ENCODE results near the gene IRF2BP2.
A peak's percentile ranks its signal among the peaks of the same experiment; 100 is the strongest.

Gene IRF2BP2

GRCh38 chr1:234556245-234556943 is 53.6 kb downstream of the IRF2BP2 start:
- Histone ChIP-seq H3K9ac (ENCODE audit: low read depth, low read length, poor library complexity) (no peak overlapping the region), H4K91ac (ENCODE audit: low read depth, low read length, poor library complexity) (no peak overlapping the region), H3K23ac (ENCODE audit: low read depth, low read length, poor library complexity) (no peak overlapping the region), H2AK5ac (ENCODE audit: low read depth, low read length) (no peak overlapping the region), H2BK120ac (ENCODE audit: low read depth, low read length) (no peak overlapping the region), H3K4me1 (ENCODE audit: control insufficient read depth in 2 of 2, insufficient read depth in 1 of 2, low read depth in 1 of 2, low read length in 2 of 2) (peaks cover 4 to 15% of the 10 kb centered on the region in 2 donors), H2BK12ac (ENCODE audit: low read length) (no peak overlapping the region), H3K4me2 (ENCODE audit: insufficient read depth, low read length, poor library complexity, severe bottlenecking) (no peak overlapping the region), H2BK15ac (ENCODE audit: low read length) (no peak overlapping the region), H2AFZ (ENCODE audit: low read length) (no peak overlapping the region), H3K27ac (replicated peaks; ENCODE audit: low read length) (no peak overlapping the region), H2BK5ac (ENCODE audit: low read length) (no peak overlapping the region), H3K18ac (ENCODE audit: low read length) (no peak overlapping the region), H3K79me1 (ENCODE audit: low read depth, low read length) (no peaks in the 10 kb centered on the region), H3K9me3 (replicated peaks in 1 of 2; ENCODE audit: control insufficient read depth in 2 of 2, insufficient read depth in 1 of 2, low read depth in 1 of 2, low read length in 2 of 2) (no peaks in the 10 kb centered on the region), H3K14ac (ENCODE audit: low read length) (no peak overlapping the region), H3K36me3 (replicated peaks in 1 of 2; ENCODE audit: control insufficient read depth in 2 of 2, insufficient read depth in 2 of 2, low read length in 2 of 2) (no peaks in the 10 kb centered on the region), H4K8ac (ENCODE audit: low read depth, low read length) (no peak overlapping the region), H3K27me3 (ENCODE audit: control insufficient read depth in 3 of 3, insufficient read depth in 3 of 3, low read depth in 1 of 3, low read length in 3 of 3) (no peaks in the 10 kb centered on the region), H3K4me3 (ENCODE audit: low read length in 2 of 2) (no peak overlapping the region), H3K4ac (ENCODE audit: low read length) (no peak overlapping the region)
- no peak for DNase-seq (ENCODE audit: low spot score)
- no CpG with 5 or more reads among the region's 4 CpGs for WGBS, 2 donors (ENCODE audit: extremely low coverage in 2 of 2, insufficient read length in 2 of 2, insufficient replicate concordance in 1 of 2)

GRCh38 chr1:234555390-234556024 is 54.5 kb downstream of the IRF2BP2 start:
- no peak overlapping the region for H3K18ac ChIP-seq (ENCODE audit: low read length)
- H3K27ac ChIP-seq (replicated peaks; ENCODE audit: low read length), result no peak overlapping the region

GRCh38 chr1:234554698-234555311 is 55.2 kb downstream of the IRF2BP2 start:
- no peaks in the 10 kb centered on the region for H3K36me3 ChIP-seq (replicated peaks in 1 of 2; ENCODE audit: control insufficient read depth in 2 of 2, insufficient read depth in 2 of 2, low read length in 2 of 2)
- no peak overlapping the region for H2BK15ac ChIP-seq (ENCODE audit: low read length)
- H3K4me3 ChIP-seq (ENCODE audit: low read length in 2 of 2), result no peak overlapping the region
- no peak overlapping the region for H4K91ac ChIP-seq (ENCODE audit: low read depth, low read length, poor library complexity)
- H3K18ac ChIP-seq (ENCODE audit: low read length), result no peak overlapping the region
- H2AK5ac ChIP-seq (ENCODE audit: low read depth, low read length), result no peak overlapping the region
- no peak overlapping the region for H2BK12ac ChIP-seq (ENCODE audit: low read length)
- H2BK5ac ChIP-seq (ENCODE audit: low read length), result no peak overlapping the region
- H3K4me2 ChIP-seq (ENCODE audit: insufficient read depth, low read length, poor library complexity, severe bottlenecking), result no peak overlapping the region
- no peak overlapping the region for H3K27ac ChIP-seq (replicated peaks; ENCODE audit: low read length)
- H3K9me3 ChIP-seq (replicated peaks in 1 of 2; ENCODE audit: control insufficient read depth in 2 of 2, insufficient read depth in 1 of 2, low read depth in 1 of 2, low read length in 2 of 2), result peaks cover 0 to 2% of the 10 kb centered on the region in 2 donors
- peaks cover 0 to 4% (median 0%) of the 10 kb centered on the region in 3 experiments for H3K27me3 ChIP-seq (ENCODE audit: control insufficient read depth in 3 of 3, insufficient read depth in 3 of 3, low read depth in 1 of 3, low read length in 3 of 3)
- no peak overlapping the region for H4K8ac ChIP-seq (ENCODE audit: low read depth, low read length)
- H3K9ac ChIP-seq (ENCODE audit: low read depth, low read length, poor library complexity), result no peak overlapping the region
- H3K14ac ChIP-seq (ENCODE audit: low read length), result no peak overlapping the region
- no peak for DNase-seq (ENCODE audit: low spot score)
- H3K4ac ChIP-seq (ENCODE audit: low read length), result no peak overlapping the region
- no peak overlapping the region for H3K23ac ChIP-seq (ENCODE audit: low read depth, low read length, poor library complexity)
- no peak overlapping the region for H2BK120ac ChIP-seq (ENCODE audit: low read depth, low read length)
- no CpG with 5 or more reads among the region's 13 CpGs for WGBS, 2 donors (ENCODE audit: extremely low coverage in 2 of 2, insufficient read length in 2 of 2, insufficient replicate concordance in 1 of 2)
- no peaks in the 10 kb centered on the region for H3K79me1 ChIP-seq (ENCODE audit: low read depth, low read length)
- peaks cover 12 to 20% of the 10 kb centered on the region in 2 donors for H3K4me1 ChIP-seq (ENCODE audit: control insufficient read depth in 2 of 2, insufficient read depth in 1 of 2, low read depth in 1 of 2, low read length in 2 of 2)
- peak overlapping the region; percentile 65 for H2AFZ ChIP-seq (ENCODE audit: low read length)

More at GRCh38 chr1:234555390-234556024, 54.5 kb downstream of the IRF2BP2 start:
- Histone ChIP-seq H3K9ac (ENCODE audit: low read depth, low read length, poor library complexity) (no peak overlapping the region), H3K79me1 (ENCODE audit: low read depth, low read length) (no peaks in the 10 kb centered on the region), H2AK5ac (ENCODE audit: low read depth, low read length) (no peak overlapping the region), H2AFZ (ENCODE audit: low read length) (peak overlapping the region; percentile 65), H4K91ac (ENCODE audit: low read depth, low read length, poor library complexity) (no peak overlapping the region), H2BK5ac (ENCODE audit: low read length) (no peak overlapping the region), H3K23ac (ENCODE audit: low read depth, low read length, poor library complexity) (no peak overlapping the region), H3K4me3 (ENCODE audit: low read length in 2 of 2) (no peak overlapping the region), H3K14ac (ENCODE audit: low read length) (no peak overlapping the region), H3K4ac (ENCODE audit: low read length) (no peak overlapping the region), H2BK15ac (ENCODE audit: low read length) (no peak overlapping the region), H2BK12ac (ENCODE audit: low read length) (no peak overlapping the region), H4K8ac (ENCODE audit: low read depth, low read length) (no peak overlapping the region), H3K27me3 (ENCODE audit: control insufficient read depth in 3 of 3, insufficient read depth in 3 of 3, low read depth in 1 of 3, low read length in 3 of 3) (peaks cover 0 to 4% (median 0%) of the 10 kb centered on the region in 3 experiments), H3K4me2 (ENCODE audit: insufficient read depth, low read length, poor library complexity, severe bottlenecking) (no peak overlapping the region), H3K4me1 (ENCODE audit: control insufficient read depth in 2 of 2, insufficient read depth in 1 of 2, low read depth in 1 of 2, low read length in 2 of 2) (peaks cover 9 to 16% of the 10 kb centered on the region in 2 donors), H2BK120ac (ENCODE audit: low read depth, low read length) (no peak overlapping the region), H3K36me3 (replicated peaks in 1 of 2; ENCODE audit: control insufficient read depth in 2 of 2, insufficient read depth in 2 of 2, low read length in 2 of 2) (no peaks in the 10 kb centered on the region), H3K9me3 (replicated peaks in 1 of 2; ENCODE audit: control insufficient read depth in 2 of 2, insufficient read depth in 1 of 2, low read depth in 1 of 2, low read length in 2 of 2) (peaks cover 0 to 2% of the 10 kb centered on the region in 2 donors)
- DNase-seq (ENCODE audit: low spot score), result no peak
- no CpG with 5 or more reads among the region's 10 CpGs for WGBS, 2 donors (ENCODE audit: extremely low coverage in 2 of 2, insufficient read length in 2 of 2, insufficient replicate concordance in 1 of 2)

Measured in neuronal stem cell (in vitro differentiated cells).